IMR-90 (cell line): ENCODE results near the gene PODNL1. TPM values are rescaled to one million over a fixed set of nuclear protein-coding genes. Genes with fewer than 3 reads are reported as not detected.

Source experiments
- ATAC-seq: fragments of 200-7000 bp; cut with Tn5 transposase; 2 replicates; pipeline ENCODE4 v1.9.1; 2020; ENCODE audit warnings: low read depth, mild to moderate bottlenecking, moderate library complexity
- BruUV-seq: library from RNA; stranded (reverse); fragments of 400-500 nt; replicated peaks from 2 replicates; lab custom pipeline; 2021; lab: Mats Ljungman, UMichigan
- CTCF ChIA-PET: fragments of 300-600 bp; formaldehyde crosslinking; extraction: SDS; loops from one replicate; lab custom pipeline; 2021; ENCODE audit warnings: antibody characterized with exemption; lab: Yijun Ruan, JAX
- POLR2A ChIA-PET: fragments of 300-600 bp; sonication (Branson Sonifier 250); formaldehyde crosslinking; loops from one replicate; lab custom pipeline; 2022; ENCODE audit warnings: antibody characterized with exemption; ENCODE audit not compliant: unreplicated experiment; lab: Charles Lee
- DNase-seq: peaks from one replicate; pipeline ENCODE4 v3.0.0; 2013
- H2AFZ ChIP-seq: replicated peaks from 2 replicates; pipeline ENCODE3; 2013; ENCODE audit warnings: low read length, mild to moderate bottlenecking; ENCODE audit not compliant: poor library complexity
- H2AK5ac ChIP-seq: 2 replicates; pipeline ENCODE4 v1.6.1; 2013; ENCODE audit warnings: low read depth, low read length, inconsistent platforms
- H2AK9ac ChIP-seq: replicated peaks from 2 replicates; pipeline ENCODE3; 2013; ENCODE audit warnings: mild to moderate bottlenecking, low read depth, low read length, moderate library complexity; ENCODE audit not compliant: poor library complexity
- H2BK120ac ChIP-seq: 2 replicates; pipeline ENCODE4 v1.6.1; 2013; ENCODE audit warnings: low read depth, low read length, inconsistent platforms
- H2BK15ac ChIP-seq: 3 replicates; pipeline ENCODE4 v1.6.1; 2013; ENCODE audit warnings: low read depth, low read length, inconsistent platforms
- H2BK20ac ChIP-seq: 2 replicates; pipeline ENCODE4 v1.6.1; 2013; ENCODE audit warnings: low read depth, mild to moderate bottlenecking, inconsistent platforms, low read length, moderate library complexity
- H2BK5ac ChIP-seq: 2 replicates; pipeline ENCODE4 v1.6.1; 2013; ENCODE audit warnings: mild to moderate bottlenecking, low read depth, low read length, inconsistent platforms; ENCODE audit not compliant: poor library complexity, severe bottlenecking
- H3K14ac ChIP-seq: replicated peaks from 2 replicates; pipeline ENCODE4 v1.6.1; 2013; ENCODE audit warnings: low read depth, low read length, inconsistent platforms
- H3K18ac ChIP-seq: 2 replicates; pipeline ENCODE4 v1.6.1; 2013; ENCODE audit warnings: low read depth, low read length, control low read depth
- H3K23ac ChIP-seq: 2 replicates; pipeline ENCODE4 v1.6.1; 2013; ENCODE audit warnings: low read depth, low read length, inconsistent platforms
- H3K27ac ChIP-seq: 2 replicates; pipeline ENCODE4 v1.5.1; 2013; ENCODE audit warnings: mild to moderate bottlenecking, control low read depth, low read length; ENCODE audit not compliant: insufficient read depth
- H3K27me3 ChIP-seq: 2 replicates; pipeline ENCODE4 v1.6.1; 2013; ENCODE audit warnings: low read length; ENCODE audit not compliant: control insufficient read depth, insufficient read depth
- H3K36me3 ChIP-seq: 2 replicates; pipeline ENCODE4 v1.6.1; 2013; ENCODE audit warnings: low read length, mixed read lengths; ENCODE audit not compliant: control insufficient read depth, insufficient read depth
- H3K4ac ChIP-seq: 2 replicates; pipeline ENCODE4 v1.6.1; 2013; ENCODE audit warnings: low read depth, low read length, inconsistent platforms
- H3K4me1 ChIP-seq: 2 replicates; pipeline ENCODE4 v1.6.1; 2013; ENCODE audit warnings: low read length, mixed read lengths; ENCODE audit not compliant: control insufficient read depth, insufficient read depth
- H3K4me2 ChIP-seq: 2 replicates; pipeline ENCODE4 v1.6.1; 2013; ENCODE audit warnings: low read depth, mild to moderate bottlenecking, control low read depth, low read length, moderate library complexity
- H3K4me3 ChIP-seq: 2 replicates; pipeline ENCODE4 v1.5.1; 2013; ENCODE audit warnings: low read depth, mild to moderate bottlenecking, control low read depth, low read length, moderate library complexity; ENCODE audit not compliant: insufficient read depth
- H3K56ac ChIP-seq: 2 replicates; pipeline ENCODE4 v1.6.1; 2013; ENCODE audit warnings: low read length, inconsistent platforms; ENCODE audit not compliant: insufficient read depth; ENCODE audit errors: extremely low read depth
- H3K79me1 ChIP-seq, 2 experiments: 2 replicates each; pipeline ENCODE4 v1.6.1; 2013; ENCODE audit warnings: low read length in 2 of 2, inconsistent platforms in 1 of 2, low read depth in 1 of 2
- H3K9ac ChIP-seq: 2 replicates; pipeline ENCODE4 v1.6.1; 2013; ENCODE audit warnings: low read depth, low read length, control low read depth
- H3K9me1 ChIP-seq: 2 replicates; pipeline ENCODE4 v1.6.1; 2013; ENCODE audit warnings: low read length, inconsistent platforms; ENCODE audit not compliant: insufficient read depth
- H3K9me3 ChIP-seq: 2 replicates; pipeline ENCODE4 v1.6.1; 2013; ENCODE audit warnings: low read length; ENCODE audit not compliant: control insufficient read depth, insufficient read depth
- H4K20me1 ChIP-seq: 2 replicates; pipeline ENCODE4 v1.6.1; 2013; ENCODE audit warnings: low read length, inconsistent platforms; ENCODE audit not compliant: insufficient read depth
- H4K5ac ChIP-seq: 2 replicates; pipeline ENCODE4 v1.6.1; 2013; ENCODE audit warnings: mild to moderate bottlenecking, low read depth, low read length, control low read depth
- H4K8ac ChIP-seq, 2 experiments: 2 replicates each; pipeline ENCODE4 v1.6.1; 2013; ENCODE audit warnings: low read depth in 2 of 2, low read length in 2 of 2, control low read depth in 1 of 2, inconsistent platforms in 1 of 2
- H4K91ac ChIP-seq: 2 replicates; pipeline ENCODE4 v1.6.1; 2013; ENCODE audit warnings: low read depth, low read length, inconsistent platforms; ENCODE audit not compliant: insufficient read depth
- BHLHE40 ChIP-seq: fragments of 150-350 bp; IDR thresholded peaks from 2 replicates; pipeline ENCODE4 v1.6.1; 2016; ENCODE audit warnings: mild to moderate bottlenecking, low read depth, low read length
- CEBPB ChIP-seq: IDR thresholded peaks from 2 replicates; pipeline ENCODE4 v1.6.1; 2012; ENCODE audit warnings: low read depth, low read length, improper control_type of control experiment
- CHD1 ChIP-seq: IDR thresholded peaks from 2 replicates; pipeline ENCODE4 v1.6.1; 2012; ENCODE audit warnings: low read depth, low read length, improper control_type of control experiment
- FOS ChIP-seq: fragments of 150-350 bp; IDR thresholded peaks from 2 replicates; pipeline ENCODE4 v1.6.1; 2016; ENCODE audit warnings: low read depth, low read length
- MXI1 ChIP-seq: IDR thresholded peaks from 2 replicates; pipeline ENCODE4 v1.6.1; 2012; ENCODE audit warnings: low read depth, mild to moderate bottlenecking, low read length, moderate library complexity, borderline replicate concordance
- RAD21 ChIP-seq: IDR thresholded peaks from 2 replicates; pipeline ENCODE4 v1.6.1; 2012; ENCODE audit warnings: low read length, improper control_type of control experiment
- RCOR1 ChIP-seq: IDR thresholded peaks from 2 replicates; pipeline ENCODE4 v1.6.1; 2012; ENCODE audit warnings: mild to moderate bottlenecking, low read length, improper control_type of control experiment; ENCODE audit not compliant: insufficient replicate concordance
- SMC3 ChIP-seq: fragments of 150-350 bp; IDR thresholded peaks from 2 replicates; pipeline ENCODE4 v1.6.1; 2016; ENCODE audit warnings: low read depth, mild to moderate bottlenecking, antibody characterized with exemption, low read length, moderate library complexity
- WGBS, 2 experiments: methylation state at CpG; one replicate each; pipeline versions ENCODE4 v1.1.5 to v1.1.7; 2013; ENCODE audit warnings: missing lambda C conversion rate in 2 of 2; ENCODE audit not compliant: insufficient read length in 1 of 2; ENCODE audit errors: extremely low coverage in 2 of 2; 5-methylcytosine and 5-hydroxymethylcytosine counted together
- dilution Hi-C: fragments of 300-500 bp; cut with HindIII; formaldehyde crosslinking; loops from one replicate; pipeline ENCODE4 v1.14.3; 2018; ENCODE audit warnings: low sequenced_read_pairs; ENCODE audit not compliant: unreplicated experiment
- in situ Hi-C: fragments of 300-500 bp; cut with MboI; formaldehyde crosslinking; loops from 3 replicates; pipeline ENCODE4 v1.14.3; 2019; ENCODE audit warnings: low sequenced_read_pairs, inconsistent platforms, mixed read lengths
- intact Hi-C: fragments of 100-400 bp; cut with micrococcal nuclease; formaldehyde crosslinking; loops from 2 replicates; pipeline ENCODE4 v1.10.0; 2022
- polyA plus RNA-seq, 3 experiments: library from polyadenylated mRNA; depleted of rRNA; stranded (reverse); fragments of >200 nt; gene quantifications; 2 replicates each; pipeline ENCODE4 v1.2.3, GENCODE V29; 2012; ENCODE audit warnings: low replicate concordance in 1 of 3
- total RNA-seq: library from RNA; depleted of rRNA; stranded (reverse); fragments of >200 nt; gene quantifications from 2 replicates; pipeline ENCODE4 v1.2.3, GENCODE V29; 2012
- TF ChIP-seq, protein P1 (sequence below): conservative IDR thresholded peaks from 2 replicates; pipeline ENCODE4 v1.5.1; 2012; ENCODE audit warnings: mild to moderate bottlenecking, low read depth, low read length, improper control_type of control experiment
- TF ChIP-seq, protein P2 (sequence below): fragments of 150-350 bp; IDR thresholded peaks from 2 replicates; pipeline ENCODE4 v1.6.1; 2016; ENCODE audit warnings: low read depth, mild to moderate bottlenecking, low read length, moderate library complexity, borderline replicate concordance
- TF ChIP-seq, protein P3 (sequence below): fragments of 150-350 bp; IDR thresholded peaks from 2 replicates; pipeline ENCODE4 v1.6.1; 2017; ENCODE audit warnings: mild to moderate bottlenecking, antibody characterized with exemption, low read length, low read depth

Gene PODNL1
- total and polyA plus RNA-seq, 2 of the 4 experiments (the other 2 are of a cell fraction): under 0.01 to 2.4 TPM

DNA sequence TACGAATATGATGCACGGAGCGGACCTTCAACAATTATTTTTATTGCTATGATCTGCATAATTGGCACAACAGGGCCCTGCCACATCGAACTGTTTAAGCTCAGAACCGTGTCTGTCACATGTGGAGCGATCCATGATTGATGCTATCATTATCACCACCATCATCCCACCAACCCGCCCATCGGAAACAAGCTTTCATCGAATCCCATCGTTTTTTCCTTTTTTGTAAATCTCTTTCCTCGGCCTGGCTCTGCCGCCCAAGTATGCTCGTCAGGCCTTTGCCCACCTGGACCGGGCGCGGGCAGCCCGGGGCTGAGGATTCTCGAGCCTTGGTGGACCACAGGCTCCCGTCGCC lies 13.6 kb upstream of the PODNL1 start (continued):
- no peak for TF ChIP-seq CHD1
- TF ChIP-seq, protein P1, sequence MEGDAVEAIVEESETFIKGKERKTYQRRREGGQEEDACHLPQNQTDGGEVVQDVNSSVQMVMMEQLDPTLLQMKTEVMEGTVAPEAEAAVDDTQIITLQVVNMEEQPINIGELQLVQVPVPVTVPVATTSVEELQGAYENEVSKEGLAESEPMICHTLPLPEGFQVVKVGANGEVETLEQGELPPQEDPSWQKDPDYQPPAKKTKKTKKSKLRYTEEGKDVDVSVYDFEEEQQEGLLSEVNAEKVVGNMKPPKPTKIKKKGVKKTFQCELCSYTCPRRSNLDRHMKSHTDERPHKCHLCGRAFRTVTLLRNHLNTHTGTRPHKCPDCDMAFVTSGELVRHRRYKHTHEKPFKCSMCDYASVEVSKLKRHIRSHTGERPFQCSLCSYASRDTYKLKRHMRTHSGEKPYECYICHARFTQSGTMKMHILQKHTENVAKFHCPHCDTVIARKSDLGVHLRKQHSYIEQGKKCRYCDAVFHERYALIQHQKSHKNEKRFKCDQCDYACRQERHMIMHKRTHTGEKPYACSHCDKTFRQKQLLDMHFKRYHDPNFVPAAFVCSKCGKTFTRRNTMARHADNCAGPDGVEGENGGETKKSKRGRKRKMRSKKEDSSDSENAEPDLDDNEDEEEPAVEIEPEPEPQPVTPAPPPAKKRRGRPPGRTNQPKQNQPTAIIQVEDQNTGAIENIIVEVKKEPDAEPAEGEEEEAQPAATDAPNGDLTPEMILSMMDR: no peak

DNA sequence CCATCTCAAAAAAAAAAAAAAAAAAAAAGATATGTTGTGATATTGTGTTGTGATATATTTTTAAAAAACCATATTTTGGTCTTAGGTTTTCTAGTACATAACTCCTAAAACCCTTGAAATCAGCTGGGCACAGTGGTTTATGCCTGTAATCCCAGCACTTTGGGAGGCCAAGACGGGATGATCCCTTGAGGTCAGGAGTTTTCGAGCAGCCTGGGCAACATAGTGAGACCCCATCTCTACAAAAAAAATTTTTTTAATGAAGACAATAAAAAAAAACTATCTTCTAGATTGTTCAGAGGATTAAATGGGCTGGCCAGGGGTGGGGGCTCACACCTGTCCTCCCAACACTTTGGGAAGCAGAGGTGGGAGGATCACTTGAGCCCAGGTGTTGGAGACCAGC lies 12.8 kb upstream of the PODNL1 start:
- Histone ChIP-seq H2BK20ac (no peak overlapping the region), H3K9me3 (no peaks in the 10 kb centered on the region), H3K4me3 (no peak overlapping the region), H4K5ac (no peak overlapping the region), H2BK15ac (no peak overlapping the region), H2BK5ac (no peak overlapping the region), H4K91ac (no peak overlapping the region), H4K8ac (no peak overlapping the region), H3K27ac (no peak overlapping the region), H3K56ac (no peak overlapping the region), H3K4me1 (peaks cover 3% of the 10 kb centered on the region; the same call in 1 of the 2 replicates), H3K14ac (no peak overlapping the region), H2BK120ac (no peak overlapping the region), H3K4me2 (no peak overlapping the region), H2AK9ac (no peak overlapping the region), H3K4ac (no peak overlapping the region), H3K27me3 (no peaks in the 10 kb centered on the region), H3K18ac (no peak overlapping the region), H3K23ac (no peak overlapping the region), H2AK5ac (no peak overlapping the region), H3K9ac (no peak overlapping the region), H3K9me1 (0 out of 2 replicates have a peak, but pooled peaks cover 4% of the 10 kb centered on the region), H3K36me3 (peaks cover 10% of the 10 kb centered on the region; the same call in 1 of the 2 replicates), H2AFZ (no peak overlapping the region), H3K79me1 (peaks cover 13 to 31% of the 10 kb centered on the region in 2 experiments), H4K20me1 (peaks cover 12% of the 10 kb centered on the region)
- intact Hi-C loops: no loop called here
- DNase-seq: no peak
- dilution Hi-C loops: no loop called here
- ChIA-PET CTCF (no interaction called here), POLR2A (no interaction called here)
- no peak for ATAC-seq
- WGBS, 2 experiments: no CpG with 5 or more reads among the region's 2 CpGs
- BruUV-seq: no TSS peak
- in situ Hi-C loops: no loop called here
- TF ChIP-seq CEBPB: no peak
- no peak for TF ChIP-seq RCOR1
- TF ChIP-seq RAD21: no peak
- TF ChIP-seq, protein P2, sequence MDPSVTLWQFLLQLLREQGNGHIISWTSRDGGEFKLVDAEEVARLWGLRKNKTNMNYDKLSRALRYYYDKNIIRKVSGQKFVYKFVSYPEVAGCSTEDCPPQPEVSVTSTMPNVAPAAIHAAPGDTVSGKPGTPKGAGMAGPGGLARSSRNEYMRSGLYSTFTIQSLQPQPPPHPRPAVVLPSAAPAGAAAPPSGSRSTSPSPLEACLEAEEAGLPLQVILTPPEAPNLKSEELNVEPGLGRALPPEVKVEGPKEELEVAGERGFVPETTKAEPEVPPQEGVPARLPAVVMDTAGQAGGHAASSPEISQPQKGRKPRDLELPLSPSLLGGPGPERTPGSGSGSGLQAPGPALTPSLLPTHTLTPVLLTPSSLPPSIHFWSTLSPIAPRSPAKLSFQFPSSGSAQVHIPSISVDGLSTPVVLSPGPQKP: no peak
- no peak for TF ChIP-seq SMC3
- no peak for TF ChIP-seq MXI1
- TF ChIP-seq FOS: no peak
- TF ChIP-seq, protein P1: no peak
- TF ChIP-seq, protein P3, sequence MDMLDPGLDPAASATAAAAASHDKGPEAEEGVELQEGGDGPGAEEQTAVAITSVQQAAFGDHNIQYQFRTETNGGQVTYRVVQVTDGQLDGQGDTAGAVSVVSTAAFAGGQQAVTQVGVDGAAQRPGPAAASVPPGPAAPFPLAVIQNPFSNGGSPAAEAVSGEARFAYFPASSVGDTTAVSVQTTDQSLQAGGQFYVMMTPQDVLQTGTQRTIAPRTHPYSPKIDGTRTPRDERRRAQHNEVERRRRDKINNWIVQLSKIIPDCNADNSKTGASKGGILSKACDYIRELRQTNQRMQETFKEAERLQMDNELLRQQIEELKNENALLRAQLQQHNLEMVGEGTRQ: no peak
- no peak for TF ChIP-seq BHLHE40
